NCI-H748 (cell line): Measurements from ENCODE around the gene ARPC1A.
"Not testable (repeated sequence)": the region's sequence is repeated elsewhere in the genome, so short reads cannot be mapped to it uniquely, and the experiment has no call there.

Source experiments
- DNase-seq: peaks from one replicate; lab custom pipeline; 2025; ENCODE audit not compliant: unreplicated experiment; lab: John Stamatoyannopoulos, UW

The ARPC1A gene

GRCh38 chr7:99368750-99369389 is 43.2 kb downstream of the ARPC1A start:
- DNase-seq: no peak

GRCh38 chr7:99369767-99370391 is 44.2 kb downstream of the ARPC1A start:
- no peak for DNase-seq

- no peak for DNase-seq
Observed at GRCh38 chr7:99371376-99371920, 45.8 kb downstream of the ARPC1A start.

GRCh38 chr7:99372275-99373090 is 46.8 kb downstream of the ARPC1A start:
- DNase-seq: no peak

GRCh38 chr7:99373091-99374066 is 47.7 kb downstream of the ARPC1A start:
- DNase-seq: no peak

GRCh38 chr7:99374111-99375064 is 48.7 kb downstream of the ARPC1A start, which contains the start of gene ARPC1B:
Gene ARPC1B (plus strand): TSS chr7:99374730. CDS start chr7:99385715, 10,985 bp downstream.
- DNase-seq: peak; percentile 82

GRCh38 chr7:99375070-99375807 is 49.5 kb downstream of the ARPC1A start:
- peak; percentile 68 for DNase-seq

GRCh38 chr7:99379043-99379577 is 53.4 kb downstream of the ARPC1A start:
- no peak for DNase-seq

GRCh38 chr7:99379693-99380031 is 54.0 kb downstream of the ARPC1A start:
- not testable (repeated sequence) for DNase-seq

GRCh38 chr7:99380032-99380822 is 54.5 kb downstream of the ARPC1A start:
- no peak for DNase-seq

- DNase-seq: no peak
Observed at GRCh38 chr7:99380823-99381663, 55.3 kb downstream of the ARPC1A start.

- DNase-seq: no peak
Observed at GRCh38 chr7:99381664-99382075, 56.0 kb downstream of the ARPC1A start.

- DNase-seq: no peak
Observed at GRCh38 chr7:99383203-99383602, 57.5 kb downstream of the ARPC1A start.

- no peak for DNase-seq
Observed at GRCh38 chr7:99383791-99384370, 58.2 kb downstream of the ARPC1A start.

- DNase-seq: no peak
Observed at GRCh38 chr7:99384523-99384922, 58.8 kb downstream of the ARPC1A start.

GRCh38 chr7:99385564-99385963 is 59.9 kb downstream of the ARPC1A start:
- no peak for DNase-seq
